Astrocyte of the cerebellum (primary cell): ENCODE results near the gene C1QL4.
A peak's percentile ranks its signal among the peaks of the same experiment; 100 is the strongest.
"Not testable (repeated sequence)": the region's sequence is repeated elsewhere in the genome, so short reads cannot be mapped to it uniquely, and the experiment has no call there.

Experiments
- DNase-seq: peaks from one replicate; pipeline ENCODE4 v3.0.0-alpha.2; 2011; ENCODE audit warnings: low read depth
- H3K4me3 ChIP-seq: 2 replicates; pipeline ENCODE4 v1.5.1; 2011; ENCODE audit warnings: mild to moderate bottlenecking, low read depth, low read length, moderate library complexity
- CTCF ChIP-seq: IDR thresholded peaks from 2 replicates; pipeline ENCODE4 v1.5.1; 2012; ENCODE audit warnings: low read length, low read depth, moderate library complexity, mild to moderate bottlenecking; ENCODE audit errors: missing control alignments
- in situ Hi-C: cut with HindIII; loops from 2 replicates; pipeline ENCODE4 v1.10.0; 2017; ENCODE audit warnings: low sequenced_read_pairs

C1QL4 gene

GRCh38 chr12:49288922-49289555 is 47.9 kb downstream of the C1QL4 start:
- in situ Hi-C loops = no loop called here
- DNase-seq = no peak
- H3K4me3 ChIP-seq = no peak overlapping the region
- no peak for TF ChIP-seq CTCF

GRCh38 chr12:49288412-49288853 is 48.6 kb downstream of the C1QL4 start:
- H3K4me3 ChIP-seq = no peak overlapping the region
- peak; percentile 80 for TF ChIP-seq CTCF
- in situ Hi-C loops = no loop called here
- DNase-seq = peak; percentile 34

- no peak for TF ChIP-seq CTCF
Observed at GRCh38 chr12:49287876-49288275, 49.1 kb downstream of the C1QL4 start.

GRCh38 chr12:49284672-49285071 is 52.3 kb downstream of the C1QL4 start:
- H3K4me3 ChIP-seq = no peak overlapping the region
- DNase-seq = no peak
- in situ Hi-C loops = no loop called here
- TF ChIP-seq CTCF = no peak

More at GRCh38 chr12:49287876-49288275, 49.1 kb downstream of the C1QL4 start:
- DNase-seq = no peak
- in situ Hi-C loops = no loop called here
- no peak overlapping the region for H3K4me3 ChIP-seq

- TF ChIP-seq CTCF = no peak
- no peak overlapping the region for H3K4me3 ChIP-seq
- in situ Hi-C loops = no loop called here
- DNase-seq = no peak
Observed at GRCh38 chr12:49283541-49284429, 53.2 kb downstream of the C1QL4 start.

- H3K4me3 ChIP-seq, in situ Hi-C loops: not testable (repeated sequence)
Observed at GRCh38 chr12:49282740-49283375, 54.1 kb downstream of the C1QL4 start.

More at GRCh38 chr12:49282740-49283375, 54.1 kb downstream of the C1QL4 start:
- DNase-seq = not testable (repeated sequence)
